Panc1 (cell line): ENCODE results near the gene ZFYVE1. TPM values are rescaled to one million over a fixed set of nuclear protein-coding genes. Genes with fewer than 3 reads are reported as not detected.
"Not testable (repeated sequence)": the region's sequence is repeated elsewhere in the genome, so short reads cannot be mapped to it uniquely, and the experiment has no call there.

Experiments
- ATAC-seq: fragments of 200-7000 bp; cut with Tn5 transposase; 2 replicates; pipeline ENCODE4 v1.9.1; 2020; ENCODE audit warnings: mild to moderate bottlenecking, moderate library complexity
- BruUV-seq: library from RNA; stranded (reverse); fragments of 400-500 nt; replicated peaks from 2 replicates; lab custom pipeline; 2021; lab: Mats Ljungman, UMichigan
- CTCF ChIA-PET: fragments of 300-600 bp; sonication (Branson Sonifier 250); formaldehyde crosslinking; loops from one replicate; lab custom pipeline; 2022; ENCODE audit warnings: antibody characterized with exemption; lab: Charles Lee
- POLR2A ChIA-PET: fragments of 300-600 bp; sonication (Branson Sonifier 250); formaldehyde crosslinking; loops from one replicate; lab custom pipeline; 2022; ENCODE audit warnings: antibody characterized with exemption; lab: Charles Lee
- DNase-seq: peaks from one replicate; pipeline ENCODE4 v3.0.0-alpha.2; 2010; ENCODE audit warnings: low read depth, low spot score
- H3K27ac ChIP-seq: 2 replicates; pipeline ENCODE4 v1.5.1; 2011; ENCODE audit warnings: mild to moderate bottlenecking, low read length, inconsistent platforms
- H3K27me3 ChIP-seq: fragments of 200-500 bp; sonication (Bioruptor generic); 2 replicates; pipeline ENCODE4 v1.6.0; 2014; ENCODE audit warnings: low read length, inconsistent platforms; ENCODE audit not compliant: control insufficient read depth, insufficient read depth
- H3K36me3 ChIP-seq: fragments of 200-500 bp; sonication (Bioruptor generic); 2 replicates; pipeline ENCODE4 v1.5.1; 2014; ENCODE audit warnings: inconsistent platforms, mild to moderate bottlenecking, low read length, moderate library complexity; ENCODE audit not compliant: control insufficient read depth, insufficient read depth
- H3K4me1 ChIP-seq: 2 replicates; pipeline ENCODE4 v1.5.1; 2011; ENCODE audit warnings: inconsistent platforms, mild to moderate bottlenecking, low read length, moderate library complexity; ENCODE audit not compliant: control insufficient read depth, insufficient read depth
- H3K4me3 ChIP-seq, 2 experiments: 2 replicates each; pipeline ENCODE4 v1.5.1; 2011 to 2012; ENCODE audit warnings: low read depth in 2 of 2, low read length in 2 of 2, mild to moderate bottlenecking in 2 of 2, inconsistent platforms in 1 of 2, moderate library complexity in 1 of 2
- H3K9me3 ChIP-seq: fragments of 200-500 bp; sonication (Bioruptor generic); 2 replicates; pipeline ENCODE4 v1.5.1; 2014; ENCODE audit warnings: low read depth, mild to moderate bottlenecking, inconsistent platforms, low read length, moderate library complexity; ENCODE audit not compliant: control insufficient read depth, insufficient read depth
- CTCF ChIP-seq: fragments of 450-650 bp; IDR thresholded peaks from 2 replicates; pipeline ENCODE4 v1.5.1; 2017; ENCODE audit warnings: mild to moderate bottlenecking
- POLR2AphosphoS5 ChIP-seq: IDR thresholded peaks from 2 replicates; pipeline ENCODE4 v1.6.1; 2012; ENCODE audit warnings: mild to moderate bottlenecking, low read depth, low read length, moderate library complexity
- SIN3A ChIP-seq: IDR thresholded peaks from 2 replicates; pipeline ENCODE4 v1.6.1; 2012; ENCODE audit warnings: low read depth, mild to moderate bottlenecking, low read length, moderate library complexity, borderline replicate concordance; ENCODE audit not compliant: insufficient read depth
- TCF7L2 ChIP-seq: IDR thresholded peaks from 2 replicates; pipeline ENCODE4 v1.6.1; 2011; ENCODE audit warnings: mild to moderate bottlenecking, low read depth, low read length, inconsistent platforms
- in situ Hi-C: cut with HindIII; loops from 2 replicates; pipeline ENCODE4 v1.10.0; 2016; ENCODE audit warnings: low sequenced_read_pairs, low pct_unique_long_range_greater_than_20kb
- intact Hi-C: fragments of 100-400 bp; cut with micrococcal nuclease; formaldehyde crosslinking; loops from one replicate; pipeline ENCODE4 v1.10.0; 2022; ENCODE audit not compliant: unreplicated experiment
- total RNA-seq: library from RNA; stranded (reverse); gene quantifications from one replicate; pipeline ENCODE4 v1.2.1, GENCODE V29; 2021; ENCODE audit not compliant: unreplicated experiment
- TF ChIP-seq, protein P1 (sequence below), 2 experiments: IDR thresholded peaks; 2 replicates each; pipeline ENCODE4 v1.6.1; 2011 to 2012; ENCODE audit warnings: low read depth in 2 of 2, control low read depth in 1 of 2, low read length in 1 of 2, mild to moderate bottlenecking in 1 of 2, moderate library complexity in 1 of 2; ENCODE audit not compliant: insufficient read depth in 1 of 2

ZFYVE1 gene
- total RNA-seq, 1 experiment from 2014 or later: 19.8 TPM

DNA sequence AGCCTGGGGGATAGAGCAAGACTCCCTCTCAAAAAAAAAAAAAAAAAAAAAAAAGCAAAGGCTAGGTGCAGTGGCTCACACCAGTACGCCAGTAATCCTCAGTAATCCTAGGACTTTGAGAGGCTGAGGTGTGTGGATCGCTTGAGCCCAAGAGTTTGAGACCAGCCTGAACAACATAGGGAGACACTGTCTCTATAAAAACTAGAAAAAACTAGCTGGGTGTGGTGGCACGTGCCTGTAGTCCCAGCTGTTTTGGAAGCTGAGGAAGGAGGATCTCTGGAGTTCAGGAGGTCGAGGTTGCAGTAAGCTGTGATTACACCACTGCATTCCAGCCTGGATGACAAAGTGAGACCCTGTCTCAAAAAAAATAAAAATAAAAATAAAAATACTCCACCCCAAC lies 22.5 kb upstream of the ZFYVE1 start:
- ATAC-seq (no peak), DNase-seq (no peak)
- POLR2A ChIA-PET: no interaction called here
- Histone ChIP-seq H3K27ac (no peak overlapping the region), H3K36me3 (no peaks in the 10 kb centered on the region), H3K4me3 (no peak overlapping the region), H3K27me3 (no peaks in the 10 kb centered on the region), H3K4me1 (no peaks in the 10 kb centered on the region), H3K9me3 (no peaks in the 10 kb centered on the region)
- no TSS peak for BruUV-seq
- CTCF ChIA-PET: interaction anchor here (0.6 kb wide), 1 partner anchor 31 kb away, joined by 7 read pairs; no protein-coding TSS in a partner anchor
- in situ Hi-C loops: no loop called here
- TF ChIP-seq POLR2AphosphoS5: no peak
- no peak for TF ChIP-seq TCF7L2
- TF ChIP-seq, protein P1, sequence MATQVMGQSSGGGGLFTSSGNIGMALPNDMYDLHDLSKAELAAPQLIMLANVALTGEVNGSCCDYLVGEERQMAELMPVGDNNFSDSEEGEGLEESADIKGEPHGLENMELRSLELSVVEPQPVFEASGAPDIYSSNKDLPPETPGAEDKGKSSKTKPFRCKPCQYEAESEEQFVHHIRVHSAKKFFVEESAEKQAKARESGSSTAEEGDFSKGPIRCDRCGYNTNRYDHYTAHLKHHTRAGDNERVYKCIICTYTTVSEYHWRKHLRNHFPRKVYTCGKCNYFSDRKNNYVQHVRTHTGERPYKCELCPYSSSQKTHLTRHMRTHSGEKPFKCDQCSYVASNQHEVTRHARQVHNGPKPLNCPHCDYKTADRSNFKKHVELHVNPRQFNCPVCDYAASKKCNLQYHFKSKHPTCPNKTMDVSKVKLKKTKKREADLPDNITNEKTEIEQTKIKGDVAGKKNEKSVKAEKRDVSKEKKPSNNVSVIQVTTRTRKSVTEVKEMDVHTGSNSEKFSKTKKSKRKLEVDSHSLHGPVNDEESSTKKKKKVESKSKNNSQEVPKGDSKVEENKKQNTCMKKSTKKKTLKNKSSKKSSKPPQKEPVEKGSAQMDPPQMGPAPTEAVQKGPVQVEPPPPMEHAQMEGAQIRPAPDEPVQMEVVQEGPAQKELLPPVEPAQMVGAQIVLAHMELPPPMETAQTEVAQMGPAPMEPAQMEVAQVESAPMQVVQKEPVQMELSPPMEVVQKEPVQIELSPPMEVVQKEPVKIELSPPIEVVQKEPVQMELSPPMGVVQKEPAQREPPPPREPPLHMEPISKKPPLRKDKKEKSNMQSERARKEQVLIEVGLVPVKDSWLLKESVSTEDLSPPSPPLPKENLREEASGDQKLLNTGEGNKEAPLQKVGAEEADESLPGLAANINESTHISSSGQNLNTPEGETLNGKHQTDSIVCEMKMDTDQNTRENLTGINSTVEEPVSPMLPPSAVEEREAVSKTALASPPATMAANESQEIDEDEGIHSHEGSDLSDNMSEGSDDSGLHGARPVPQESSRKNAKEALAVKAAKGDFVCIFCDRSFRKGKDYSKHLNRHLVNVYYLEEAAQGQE (IDR thresholded peaks at IDR 0.05; ENCODE audit: insufficient read depth in 1 of 2, low read depth in 2 of 2, low read length in 1 of 2): no peak
- no peak for TF ChIP-seq CTCF
- TF ChIP-seq SIN3A: no peak
- intact Hi-C loops: no loop called here

DNA sequence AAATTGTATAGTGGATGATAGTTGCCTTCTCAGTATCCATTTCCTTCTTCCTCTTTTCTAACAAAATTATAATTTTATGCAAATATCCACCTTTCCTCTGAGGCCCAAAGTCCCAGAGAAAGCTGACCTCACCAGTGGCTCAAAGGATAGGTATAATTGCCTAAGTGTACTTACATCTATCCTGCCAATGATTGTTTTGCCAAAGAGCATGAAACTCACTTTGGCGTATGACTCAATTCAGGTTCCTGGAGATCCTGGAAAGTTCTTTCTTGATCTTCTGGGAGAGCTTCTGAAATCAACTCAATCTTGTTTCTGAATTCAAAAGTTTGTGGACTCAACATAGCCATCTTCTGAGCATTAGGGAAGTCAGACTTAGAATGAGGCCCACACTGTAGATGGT lies 20.9 kb upstream of the ZFYVE1 start:
- ATAC-seq (no peak), DNase-seq (no peak)
- Histone ChIP-seq H3K27me3 (no peaks in the 10 kb centered on the region), H3K36me3 (no peaks in the 10 kb centered on the region), H3K4me3 (no peak overlapping the region), H3K27ac (no peak overlapping the region), H3K9me3 (no peaks in the 10 kb centered on the region), H3K4me1 (no peaks in the 10 kb centered on the region)
- POLR2A ChIA-PET: no interaction called here
- no TSS peak for BruUV-seq
- TF ChIP-seq, protein P1 (IDR thresholded peaks at IDR 0.05; ENCODE audit: insufficient read depth in 1 of 2, low read depth in 2 of 2, low read length in 1 of 2): no peak
- TF ChIP-seq CTCF (no peak), POLR2AphosphoS5 (no peak), TCF7L2 (no peak), SIN3A (no peak)
- CTCF ChIA-PET: no interaction called here
- intact Hi-C loops: no loop called here
- in situ Hi-C loops: no loop called here

DNA sequence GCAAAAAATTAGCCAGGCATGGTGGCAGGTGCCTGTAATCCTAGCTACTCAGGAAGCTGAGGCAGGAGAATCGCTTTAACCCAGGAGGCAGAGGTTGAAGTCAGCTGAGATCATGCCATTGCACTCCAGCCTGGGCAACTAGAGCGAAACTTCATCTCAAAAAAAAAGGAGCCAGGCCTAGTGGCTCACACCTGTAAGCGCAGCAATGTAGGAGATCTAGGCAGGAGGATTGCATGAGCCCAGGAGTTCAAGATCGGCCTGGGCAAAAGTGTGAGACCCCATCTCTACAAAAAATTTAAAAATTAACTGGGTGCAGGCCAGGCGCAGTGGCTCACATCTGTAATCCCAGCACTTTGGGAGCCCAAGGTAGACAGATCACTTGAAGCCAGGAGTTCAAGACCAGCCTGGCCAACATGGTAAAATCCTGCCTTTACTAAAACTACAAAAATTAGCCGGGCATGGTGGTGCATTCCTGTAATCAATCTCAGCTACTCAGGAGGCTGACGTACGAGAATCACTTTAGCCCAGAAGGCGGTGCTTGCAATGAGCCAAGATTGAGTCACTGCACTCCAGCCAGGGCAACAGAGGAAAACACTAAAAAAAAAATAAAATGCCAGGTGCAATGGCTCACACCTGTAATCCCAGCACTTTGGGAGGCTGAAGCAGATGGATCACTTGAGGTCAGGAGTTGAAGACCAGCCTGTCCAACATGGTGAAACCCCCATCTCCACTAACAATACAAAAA lies 10.0 kb upstream of the ZFYVE1 start:
- H3K4me3 ChIP-seq, in situ Hi-C loops, BruUV-seq, ATAC-seq, H3K4me1 ChIP-seq, intact Hi-C loops, DNase-seq, H3K36me3 ChIP-seq, H3K27ac ChIP-seq, H3K27me3 ChIP-seq, H3K9me3 ChIP-seq: not testable (repeated sequence)
- ChIA-PET POLR2A (interaction anchor here (0.6 kb wide), 1 partner anchor 60 kb away, joined by 13 read pairs; no protein-coding TSS in a partner anchor), CTCF (interaction anchor here (0.6 kb wide), 1 partner anchor 18 kb away, joined by 4 read pairs; no protein-coding TSS in a partner anchor)
